HG03457 (cell line): ENCODE measurements around the gene SUCLG2.

Source experiments
- ATAC-seq: cut with Tn5 transposase; IDR thresholded peaks from one replicate; pipeline ENCODE4 v1.9.1; 2021; ENCODE audit warnings: moderate number of reproducible peaks; ENCODE audit not compliant: unreplicated experiment

The SUCLG2 gene

DNA sequence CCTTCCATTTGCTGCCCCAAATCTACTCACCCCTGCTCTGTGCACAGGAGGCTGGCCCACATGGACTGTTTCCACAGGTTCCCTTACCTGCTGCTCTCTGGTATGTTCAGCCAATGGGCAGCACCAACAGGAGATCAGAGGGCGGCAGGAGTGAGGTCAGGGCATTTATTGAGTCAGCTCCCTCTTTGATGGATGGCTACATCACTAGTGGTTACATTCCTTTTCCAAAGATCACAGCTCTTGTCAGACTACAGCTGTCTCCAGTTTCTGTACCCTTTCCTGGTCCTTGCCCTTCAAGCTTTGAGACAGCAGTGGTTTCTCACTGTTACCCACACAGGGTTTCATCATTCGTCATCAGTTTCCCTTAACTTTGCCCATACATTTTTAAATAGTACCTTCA lies 325.1 kb downstream of the SUCLG2 start:
- peak; percentile 70 for ATAC-seq

DNA sequence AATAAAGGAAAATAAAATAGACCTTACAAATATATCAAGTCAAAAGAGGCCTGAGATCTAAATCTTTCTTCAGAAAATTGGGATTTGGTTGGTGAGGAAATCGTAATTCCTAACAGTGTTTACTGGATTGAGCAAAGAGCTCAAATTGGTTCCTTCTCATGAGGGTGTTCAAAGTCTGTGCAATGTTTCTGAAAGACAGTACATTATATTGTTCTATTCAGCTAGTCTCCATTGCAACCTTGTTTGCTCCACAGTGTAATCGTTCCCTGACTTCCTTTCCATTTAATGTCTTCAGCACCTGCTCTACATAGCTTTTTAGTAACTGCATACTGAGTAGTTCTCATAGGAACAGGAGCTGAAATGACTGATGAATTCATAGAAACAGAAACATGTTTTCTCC lies 326.8 kb downstream of the SUCLG2 start:
- no peak for ATAC-seq

DNA sequence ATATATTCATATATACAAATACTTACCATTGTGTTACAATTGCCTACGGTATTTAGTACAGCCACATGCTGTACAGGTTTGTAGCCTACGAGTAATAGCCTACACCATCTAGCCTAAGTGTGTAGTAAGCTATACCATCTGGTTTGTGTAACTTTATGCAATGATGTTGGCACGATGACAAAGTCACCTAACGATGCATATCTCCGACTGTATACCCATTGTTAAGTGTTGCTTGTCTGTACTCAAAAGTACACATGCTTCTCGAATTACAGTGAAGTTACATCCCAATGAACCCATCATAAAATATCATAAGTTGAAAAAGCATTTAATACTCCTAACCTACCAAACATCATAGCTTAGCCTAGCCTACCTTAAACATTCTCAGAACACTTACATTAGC lies 329.2 kb downstream of the SUCLG2 start:
- no peak for ATAC-seq
